GM23338 (cell line): ENCODE results near the gene GPC2. TPM values are rescaled to one million over a fixed set of nuclear protein-coding genes. Genes with fewer than 3 reads are reported as not detected.
"Not testable (repeated sequence)": the region's sequence is repeated elsewhere in the genome, so short reads cannot be mapped to it uniquely, and the experiment has no call there.

Experiments
- ATAC-seq: fragments of 200-7000 bp; cut with Tn5 transposase; 3 replicates; pipeline ENCODE4 v1.9.1; 2020
- DNase-seq: peaks from one replicate; pipeline ENCODE4 v3.0.0-alpha.2; 2015; ENCODE audit warnings: low spot score
- H2AFZ ChIP-seq: fragments of 200-600 bp; sonication (generic); 2 replicates; pipeline ENCODE4 v1.8.0; 2016; ENCODE audit warnings: antibody characterized with exemption, mild to moderate bottlenecking, moderate library complexity
- H3F3A ChIP-seq: fragments of 200-600 bp; sonication (generic); replicated peaks from 2 replicates; pipeline ENCODE4 v1.8.0; 2017; ENCODE audit warnings: antibody characterized with exemption, mixed run types, low read depth
- H3K27ac ChIP-seq: fragments of 200-600 bp; sonication (generic); 2 replicates; pipeline ENCODE4 v1.6.1; 2016; ENCODE audit warnings: low read depth
- H3K27me3 ChIP-seq: fragments of 200-600 bp; sonication (generic); 2 replicates; pipeline ENCODE4 v1.8.0; 2016; ENCODE audit warnings: mild to moderate bottlenecking, mixed run types, moderate library complexity; ENCODE audit not compliant: insufficient read depth
- H3K36me3 ChIP-seq: fragments of 200-600 bp; sonication (generic); 2 replicates; pipeline ENCODE4 v1.8.0; 2016; ENCODE audit warnings: mild to moderate bottlenecking; ENCODE audit not compliant: insufficient read depth
- H3K4me1 ChIP-seq: fragments of 200-600 bp; sonication (generic); 2 replicates; pipeline ENCODE4 v1.8.0; 2016; ENCODE audit warnings: mild to moderate bottlenecking, moderate library complexity; ENCODE audit not compliant: insufficient read depth
- H3K4me2 ChIP-seq: fragments of 200-600 bp; sonication (generic); 2 replicates; pipeline ENCODE4 v1.7.1; 2017; ENCODE audit warnings: mixed run types
- H3K4me3 ChIP-seq: fragments of 200-600 bp; sonication (generic); 2 replicates; pipeline ENCODE4 v1.6.1; 2016; ENCODE audit warnings: mixed run types
- H3K79me2 ChIP-seq: fragments of 200-600 bp; sonication (generic); replicated peaks from 2 replicates; pipeline ENCODE4 v1.8.0; 2017; ENCODE audit warnings: mild to moderate bottlenecking; ENCODE audit not compliant: insufficient read depth
- H3K9me2 ChIP-seq: fragments of 200-600 bp; sonication (generic); 2 replicates; pipeline ENCODE4 v1.8.0; 2017; ENCODE audit not compliant: insufficient read depth
- H4K20me1 ChIP-seq: fragments of 200-600 bp; sonication (generic); replicated peaks from 2 replicates; pipeline ENCODE4 v1.8.0; 2017; ENCODE audit warnings: mild to moderate bottlenecking; ENCODE audit not compliant: insufficient read depth
- H3K27ac Mint-ChIP-seq: 2 replicates; pipeline ENCODE4 v1.8.0; 2020; ENCODE audit warnings: inconsistent platforms, mild to moderate bottlenecking, moderate library complexity, mixed read lengths
- H3K27me3 Mint-ChIP-seq: 3 replicates; pipeline ENCODE4 v1.8.0; 2022; ENCODE audit warnings: low read depth, mild to moderate bottlenecking, moderate library complexity, mixed read lengths, inconsistent platforms; ENCODE audit not compliant: insufficient read depth, poor library complexity
- H3K36me3 Mint-ChIP-seq: 3 replicates; pipeline ENCODE4 v1.8.0; 2021; ENCODE audit warnings: low read depth, mild to moderate bottlenecking, inconsistent platforms, moderate library complexity, mixed read lengths
- H3K4me1 Mint-ChIP-seq: 3 replicates; pipeline ENCODE4 v1.8.0; 2020; ENCODE audit warnings: mild to moderate bottlenecking, inconsistent platforms, mixed read lengths
- H3K4me3 Mint-ChIP-seq: 3 replicates; pipeline ENCODE4 v1.8.0; 2021; ENCODE audit warnings: moderate library complexity, mild to moderate bottlenecking, inconsistent platforms, mixed read lengths
- H3K9me3 Mint-ChIP-seq: 3 replicates; pipeline ENCODE4 v1.8.0; 2020; ENCODE audit warnings: moderate library complexity, mild to moderate bottlenecking, inconsistent platforms, mixed read lengths
- CREB1 ChIP-seq: fragments of 250-450 bp; sonication (Bioruptor Pico); IDR thresholded peaks from 2 replicates; pipeline ENCODE4 v1.5.0; 2020; ENCODE audit warnings: low read depth, mild to moderate bottlenecking, moderate library complexity
- CTCF ChIP-seq, 2 experiments: fragments of 200-600 bp in 1 of 2; sonication (generic) in 1 of 2; conservative IDR thresholded peaks; 2 replicates each; pipeline versions ENCODE4 v1.5.1 to v1.6.1; 2016 to 2017; ENCODE audit warnings: antibody characterized with exemption in 2 of 2, low read depth in 2 of 2, mild to moderate bottlenecking in 2 of 2, moderate library complexity in 1 of 2
- ETS1 ChIP-seq: IDR thresholded peaks from 2 replicates; pipeline ENCODE4 v1.6.1; 2016; ENCODE audit warnings: antibody characterized with exemption
- EZH2phosphoT487 ChIP-seq: fragments of 200-600 bp; sonication (generic); IDR thresholded peaks from one replicate; pipeline ENCODE4 v1.8.1; 2018; ENCODE audit warnings: antibody characterized with exemption; ENCODE audit not compliant: unreplicated experiment
- NANOG ChIP-seq: IDR thresholded peaks from 2 replicates; pipeline ENCODE4 v1.6.1; 2016; ENCODE audit warnings: antibody characterized with exemption, borderline replicate concordance
- STAT1 ChIP-seq: IDR thresholded peaks from one replicate; pipeline ENCODE4 v1.6.1; 2016; ENCODE audit warnings: antibody characterized with exemption; ENCODE audit not compliant: unreplicated experiment
- ZNF462 ChIP-seq: fragments of 250-450 bp; sonication (Bioruptor Pico); IDR thresholded peaks from 2 replicates; pipeline ENCODE4 v1.5.0; 2020; ENCODE audit warnings: mild to moderate bottlenecking, moderate library complexity
- polyA plus RNA-seq: library from polyadenylated mRNA; unstranded; fragments of >200 nt; fragmentation: Nextera tagmentation; extraction: Ambion mirVana; gene quantifications from 2 replicates; pipeline ENCODE4 v1.2.1, GENCODE V29; 2016
- total RNA-seq: library from RNA; depleted of rRNA; stranded (reverse); fragments of >200 nt; shearing (Covaris generic); gene quantifications from 2 replicates; pipeline ENCODE4 v1.2.3, GENCODE V29; 2014

GPC2 gene
- total and polyA plus RNA-seq, 2 experiments from 2014 or later, result 10.7 to 48.8 TPM

GRCh38 chr7:100147278-100147677, 29.9 kb downstream of the GPC2 start:
- ATAC-seq (no peak), DNase-seq (no peak)
- Mint-ChIP-seq H3K27ac (no peak overlapping the region), H3K4me1 (peaks cover 21% of the 10 kb centered on the region), H3K36me3 (peaks cover 16% of the 10 kb centered on the region), H3K27me3 (peaks cover 10% of the 10 kb centered on the region), H3K4me3 (no peak overlapping the region), H3K9me3 (peaks cover 4% of the 10 kb centered on the region; the same call in 1 of the 3 replicates)
- Histone ChIP-seq H2AFZ (no peak overlapping the region), H3F3A (peaks cover 9% of the 10 kb centered on the region), H3K27ac (no peak overlapping the region), H3K4me3 (no peak overlapping the region), H3K9me2 (no peaks in the 10 kb centered on the region), H3K27me3 (no peaks in the 10 kb centered on the region), H3K79me2 (peaks cover 29% of the 10 kb centered on the region), H3K36me3 (no peaks in the 10 kb centered on the region), H3K4me2 (no peak overlapping the region), H3K4me1 (peaks cover 15% of the 10 kb centered on the region), H4K20me1 (peaks cover 3% of the 10 kb centered on the region)
- TF ChIP-seq CTCF (conservative IDR thresholded peaks at IDR 0.05; ENCODE audit: low read depth in 2 of 2) (no peak), ETS1 (no peak), EZH2phosphoT487 (no peak), STAT1 (no peak), CREB1 (CRISPR knock-in tag) (no peak), NANOG (no peak)

- ATAC-seq, H3K27ac Mint-ChIP-seq, DNase-seq, H3K36me3 ChIP-seq, H3K4me2 ChIP-seq, H3K27me3 ChIP-seq, H3K27me3 Mint-ChIP-seq, H3K4me3 Mint-ChIP-seq, H3K4me3 ChIP-seq, H3K36me3 Mint-ChIP-seq, H3F3A ChIP-seq, H3K9me2 ChIP-seq, H2AFZ ChIP-seq, H4K20me1 ChIP-seq, H3K9me3 Mint-ChIP-seq, H3K27ac ChIP-seq: not testable (repeated sequence)
- H3K79me2 ChIP-seq, result peaks cover 24% of the 10 kb centered on the region
- H3K4me1 ChIP-seq, result peaks cover 15% of the 10 kb centered on the region
- peaks cover 19% of the 10 kb centered on the region for H3K4me1 Mint-ChIP-seq
These were observed 30.8 kb downstream of the GPC2 start for GRCh38 chr7:100146350-100146749.

GRCh38 chr7:100142461-100142860, 34.7 kb downstream of the GPC2 start:
- H3K9me3 Mint-ChIP-seq, result peaks cover 4% of the 10 kb centered on the region; the same call in 1 of the 3 replicates
- TF ChIP-seq ZNF462 (CRISPR knock-in tag), result no peak

More at GRCh38 chr7:100142461-100142860, 34.7 kb downstream of the GPC2 start:
- no peak overlapping the region for H3K27ac ChIP-seq
- no peaks in the 10 kb centered on the region for H3K36me3 ChIP-seq
- no peaks in the 10 kb centered on the region for H4K20me1 ChIP-seq
- no peaks in the 10 kb centered on the region for H3K27me3 ChIP-seq
- ATAC-seq (no peak), DNase-seq (no peak)
- H3K9me2 ChIP-seq, result no peaks in the 10 kb centered on the region
- no peak overlapping the region for H2AFZ ChIP-seq
- peaks cover 8% of the 10 kb centered on the region; the same call in 2 of the 3 replicates for H3K4me1 Mint-ChIP-seq
- H3K27me3 Mint-ChIP-seq, result peaks cover 7% of the 10 kb centered on the region
- H3K4me3 Mint-ChIP-seq, result no peak overlapping the region
- no peaks in the 10 kb centered on the region for H3K4me1 ChIP-seq
- no peaks in the 10 kb centered on the region; the same call in 2 of the 3 replicates for H3K36me3 Mint-ChIP-seq
- H3K4me2 ChIP-seq, result no peak overlapping the region
- H3K79me2 ChIP-seq, result no peaks in the 10 kb centered on the region
- H3K27ac Mint-ChIP-seq, result no peak overlapping the region
- H3K4me3 ChIP-seq, result no peak overlapping the region
- H3F3A ChIP-seq, result 0 out of 2 replicates have a peak, but pooled peaks cover under 1% of the 10 kb centered on the region
